ENCODE data around the gene CYP11A1. TPM values are rescaled to one million over a fixed set of nuclear protein-coding genes. Genes with fewer than 3 reads are reported as not detected.

CYP11A1 gene
- total RNA-seq, 4 donors from 2014 or later: 1.3 to 17.0 (median 9.5) TPM

GRCh38 chr15:74369756-74370155 lies 2.3 kb upstream of the CYP11A1 start:
- 65 to 83% methylated on average over 2 of the region's 2 CpGs for WGBS, 2 donors
- no peak for DNase-seq
- intact Hi-C loops (cut with DNase I): loop anchor here (10.0 kb wide), 1 partner anchor 395 kb away; no protein-coding TSS in a partner anchor
- no peak for TF ChIP-seq CTCF (IDR thresholded peaks at IDR 0.05)
- no peak for TF ChIP-seq POLR2A (IDR thresholded peaks at IDR 0.05)
- no peak overlapping the region for H3K27ac ChIP-seq
- H3K36me3 ChIP-seq: no peaks in the 10 kb centered on the region
- no peak overlapping the region for H3K4me3 ChIP-seq
- peaks cover 0 to 26% (median 0%) of the 10 kb centered on the region in 4 donors for H3K27me3 ChIP-seq
- H3K4me1 ChIP-seq: peaks cover 12 to 50% (median 13%) of the 10 kb centered on the region in 3 donors
- H3K9me3 ChIP-seq: no peaks in the 10 kb centered on the region

GRCh38 chr15:74369084-74369745 lies 1.8 kb upstream of the CYP11A1 start:
- peaks cover 0 to 26% (median 0%) of the 10 kb centered on the region in 4 donors for H3K27me3 ChIP-seq
- no peak for DNase-seq
- no peaks in the 10 kb centered on the region for H3K9me3 ChIP-seq
- TF ChIP-seq POLR2A (IDR thresholded peaks at IDR 0.05) (no peak), CTCF (IDR thresholded peaks at IDR 0.05) (no peak)
- intact Hi-C loops (cut with DNase I): no loop called here
- 63 to 64% methylated on average over 8 to 10 of the region's 10 CpGs for WGBS, 2 donors
- no peak overlapping the region for H3K4me3 ChIP-seq
- H3K27ac ChIP-seq: no peak overlapping the region
- H3K4me1 ChIP-seq: peaks cover 8 to 49% (median 9%) of the 10 kb centered on the region in 3 donors
- no peaks in the 10 kb centered on the region for H3K36me3 ChIP-seq

GRCh38 chr15:74368121-74368520 lies 675 bp upstream of the CYP11A1 start:
- DNase-seq: no peak
- Histone ChIP-seq H3K4me1 (peaks cover 4 to 38% (median 9%) of the 10 kb centered on the region in 3 donors), H3K27me3 (peaks cover 0 to 26% (median 0%) of the 10 kb centered on the region in 4 donors), H3K36me3 (no peaks in the 10 kb centered on the region), H3K4me3 (peak overlapping the region in 1 of 4 donors; percentile 62), H3K27ac (no peak overlapping the region), H3K9me3 (no peaks in the 10 kb centered on the region)
- TF ChIP-seq CTCF (IDR thresholded peaks at IDR 0.05): no peak
- TF ChIP-seq POLR2A (IDR thresholded peaks at IDR 0.05): no peak
- intact Hi-C loops (cut with DNase I): no loop called here
- 77 to 82% methylated on average over 3 of the region's 3 CpGs for WGBS, 2 donors

GRCh38 chr15:74365598-74366445 lies 1.6 kb downstream of the CYP11A1 start:
- TF ChIP-seq CTCF (IDR thresholded peaks at IDR 0.05) (no peak), POLR2A (IDR thresholded peaks at IDR 0.05) (peak in 1 of 4 donors; percentile 28)
- Histone ChIP-seq H3K27ac (peak overlapping the region; percentile 56 to 89 (median 82)), H3K4me3 (peak overlapping the region; percentile 51 to 71 (median 63)), H3K4me1 (peaks cover 4 to 44% (median 9%) of the 10 kb centered on the region in 3 donors), H3K27me3 (peaks cover 0 to 26% (median 0%) of the 10 kb centered on the region in 4 donors), H3K36me3 (no peaks in the 10 kb centered on the region), H3K9me3 (no peaks in the 10 kb centered on the region)
- intact Hi-C loops (cut with DNase I): no loop called here
- WGBS, 2 donors: 6 to 9% methylated on average over 18 to 49 of the region's 75 CpGs
- DNase-seq: no peak

All from esophagus squamous epithelium (tissue), 5 donors.